MM.1S (cell line): ENCODE measurements around the gene PITPNM1.

Experiments used
- EZH2 ChIP-seq: fragments of 300-600 bp; sonication (generic); optimal IDR thresholded peaks from 2 replicates; pipeline ENCODE3; 2017; ENCODE audit warnings: low read depth, mild to moderate bottlenecking, antibody characterized with exemption, low read length, mixed read lengths
- EZH2phosphoT487 ChIP-seq: fragments of 300-600 bp; sonication (generic); IDR thresholded peaks from 2 replicates; pipeline ENCODE4 v1.6.1; 2018; ENCODE audit warnings: antibody characterized with exemption, low read length
- TF ChIP-seq, protein P1 (sequence below): fragments of 300-600 bp; sonication (generic); IDR thresholded peaks from 2 replicates; pipeline ENCODE4 v1.5.1; 2016; ENCODE audit warnings: antibody characterized with exemption, low read length, mixed read lengths

DNA sequence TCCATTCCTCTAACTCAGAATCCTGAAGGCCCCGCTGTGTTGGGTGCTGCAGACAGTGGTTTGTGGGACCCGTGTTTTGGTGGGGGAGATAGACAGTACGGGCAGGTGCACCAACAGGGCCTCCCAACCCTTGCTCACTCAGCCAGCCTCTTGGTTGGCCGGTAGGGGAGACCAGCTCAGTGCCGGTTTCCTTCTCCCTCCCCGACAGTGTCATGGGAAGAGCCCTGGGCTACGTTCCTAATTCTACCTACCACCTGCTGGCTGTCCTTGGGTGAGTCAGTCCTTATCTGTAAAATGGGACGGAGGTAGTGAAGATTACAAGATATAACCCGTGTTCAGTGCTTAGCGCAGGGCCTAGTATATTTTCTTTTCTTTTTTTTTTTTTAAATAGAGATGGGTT, 42.0 kb downstream of the PITPNM1 start:
- TF ChIP-seq, protein P1, sequence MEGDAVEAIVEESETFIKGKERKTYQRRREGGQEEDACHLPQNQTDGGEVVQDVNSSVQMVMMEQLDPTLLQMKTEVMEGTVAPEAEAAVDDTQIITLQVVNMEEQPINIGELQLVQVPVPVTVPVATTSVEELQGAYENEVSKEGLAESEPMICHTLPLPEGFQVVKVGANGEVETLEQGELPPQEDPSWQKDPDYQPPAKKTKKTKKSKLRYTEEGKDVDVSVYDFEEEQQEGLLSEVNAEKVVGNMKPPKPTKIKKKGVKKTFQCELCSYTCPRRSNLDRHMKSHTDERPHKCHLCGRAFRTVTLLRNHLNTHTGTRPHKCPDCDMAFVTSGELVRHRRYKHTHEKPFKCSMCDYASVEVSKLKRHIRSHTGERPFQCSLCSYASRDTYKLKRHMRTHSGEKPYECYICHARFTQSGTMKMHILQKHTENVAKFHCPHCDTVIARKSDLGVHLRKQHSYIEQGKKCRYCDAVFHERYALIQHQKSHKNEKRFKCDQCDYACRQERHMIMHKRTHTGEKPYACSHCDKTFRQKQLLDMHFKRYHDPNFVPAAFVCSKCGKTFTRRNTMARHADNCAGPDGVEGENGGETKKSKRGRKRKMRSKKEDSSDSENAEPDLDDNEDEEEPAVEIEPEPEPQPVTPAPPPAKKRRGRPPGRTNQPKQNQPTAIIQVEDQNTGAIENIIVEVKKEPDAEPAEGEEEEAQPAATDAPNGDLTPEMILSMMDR, result no peak
- TF ChIP-seq EZH2 (no peak), EZH2phosphoT487 (no peak)
